ENCODE data around the gene B3GAT3. TPM values are rescaled to one million over a fixed set of nuclear protein-coding genes. Genes with fewer than 3 reads are reported as not detected.

The B3GAT3 gene
- total and polyA plus RNA-seq, 2 of the 8 experiments (the other 6 are each of a cell fraction or from before 2014, with no cell fraction given), result 28.0 to 39.0 TPM

GRCh38 chr11:62614275-62614674 is 7.5 kb downstream of the B3GAT3 start:
- H3K27ac ChIP-seq (ENCODE audit: low read depth, low read length), result no peak overlapping the region
- DNase-seq (ENCODE audit: low read depth in 1 of 2, low spot score in 2 of 2), result no peak

More at GRCh38 chr11:62614275-62614674, 7.5 kb downstream of the B3GAT3 start:
- Histone ChIP-seq H3K18ac (ENCODE audit: extremely low read depth, low read length) (no peak overlapping the region), H4K20me1 (replicated peaks in 1 of 2; ENCODE audit: control insufficient read depth in 1 of 2, insufficient read depth in 2 of 2, low read length in 2 of 2) (no peaks in the 10 kb centered on the region), H2AFZ (ENCODE audit: low read length) (no peak overlapping the region), H3K27me3 (replicated peaks in 1 of 4; ENCODE audit: control insufficient read depth in 3 of 4, extremely low read depth in 1 of 4, insufficient read depth in 3 of 4, low read length in 3 of 4) (peaks cover 0 to 3% (median 2%) of the 10 kb centered on the region in 4 experiments; a peak in 1 of 7 replicates), H3K4me2 (ENCODE audit: insufficient read depth in 1 of 2, low read depth in 2 of 2, low read length in 2 of 2) (no peak overlapping the region), H3K9me3 (ENCODE audit: insufficient read depth in 2 of 2, low read depth in 1 of 2, low read length in 1 of 2) (no peaks in the 10 kb centered on the region), H4K8ac (ENCODE audit: extremely low read depth, insufficient read depth, low read length) (peak overlapping the region; percentile 71), H3K56ac (replicated peaks; ENCODE audit: insufficient read length, low read depth, low read length) (no peak overlapping the region), H3K4ac (replicated peaks; ENCODE audit: insufficient read length, low read depth, low read length) (no peak overlapping the region), H4K5ac (ENCODE audit: insufficient read length, low read depth, low read length) (no peak overlapping the region), H2BK20ac (ENCODE audit: low read length) (no peak overlapping the region), H2BK15ac (ENCODE audit: low read length) (no peak overlapping the region), H3K23me2 (ENCODE audit: low read depth, low read length) (peaks cover 9% of the 10 kb centered on the region; the same call in 1 of the 2 replicates), H2BK120ac (replicated peaks; ENCODE audit: low read depth, low read length) (no peak overlapping the region), H3K23ac (ENCODE audit: insufficient read length) (no peak overlapping the region), H3K14ac (ENCODE audit: insufficient read length) (no peak overlapping the region), H3K79me1 (ENCODE audit: low read depth, low read length) (no peaks in the 10 kb centered on the region), H3K36me3 (ENCODE audit: control insufficient read depth in 2 of 4, insufficient read depth in 4 of 4, low read length in 3 of 4) (no peaks in the 10 kb centered on the region; a peak in 1 of 8 replicates), H3K79me2 (ENCODE audit: control insufficient read depth in 1 of 2, insufficient read depth in 2 of 2, low read length in 2 of 2) (no peaks in the 10 kb centered on the region), H3K9ac (replicated peaks in 1 of 4; ENCODE audit: extremely low read depth in 1 of 4, low read depth in 3 of 4, low read length in 3 of 4) (no peak overlapping the region), H2AK5ac (ENCODE audit: low read depth, low read length) (no peak overlapping the region), H2BK5ac (ENCODE audit: low read depth, low read length) (no peak overlapping the region), H3K4me1 (replicated peaks in 1 of 4; ENCODE audit: control insufficient read depth in 3 of 4, insufficient read depth in 4 of 4, low read length in 3 of 4) (peaks cover 0 to 19% (median 12%) of the 10 kb centered on the region in 4 experiments; a peak in 6 of 7 replicates), H2BK12ac (ENCODE audit: low read depth, low read length) (no peak overlapping the region), H4K91ac (replicated peaks; ENCODE audit: insufficient read length, low read length) (no peak overlapping the region), H3K4me3 (ENCODE audit: extremely low read depth in 1 of 4, insufficient read depth in 2 of 4, low read depth in 3 of 4, low read length in 4 of 4) (no peak overlapping the region)
- ChIA-PET POLR2A (ENCODE audit: partially characterized antibody) (interaction anchor here (1.4 to 15.8 kb wide), 3 partner anchors 12 to 51 kb away, joined by 3 to 235 read pairs (median 36); partner anchors contain the start of genes C11orf98, CSKMT, MTA2 and TUT1), CTCF (ENCODE audit: partially characterized antibody) (interaction anchor here (1.8 kb wide), 1 partner anchor 21 kb away, joined by 10 read pairs; no protein-coding TSS in a partner anchor)
- WGBS, 2 experiments (ENCODE audit: extremely low coverage in 1 of 2, insufficient coverage in 1 of 2, insufficient read length in 1 of 2, insufficient replicate concordance in 2 of 2, low coverage in 1 of 2, low lambda C conversion rate in 2 of 2, missing lambda C conversion rate in 1 of 2), result 78% methylated on average over 8 of the region's 8 CpGs; no CpG with 5 or more reads in 1 of the 2 experiments
- no peak for FAIRE-seq
- no peak for TF ChIP-seq CHD1 (IDR thresholded peaks at IDR 0.05; ENCODE audit: low read depth, low read length)
- TF ChIP-seq BACH1 (IDR thresholded peaks at IDR 0.05; ENCODE audit: low read length), result no peak
- no peak for TF ChIP-seq GABPA (IDR thresholded peaks at IDR 0.05; ENCODE audit: borderline replicate concordance, insufficient read depth, low read length)
- TF ChIP-seq, protein P1, sequence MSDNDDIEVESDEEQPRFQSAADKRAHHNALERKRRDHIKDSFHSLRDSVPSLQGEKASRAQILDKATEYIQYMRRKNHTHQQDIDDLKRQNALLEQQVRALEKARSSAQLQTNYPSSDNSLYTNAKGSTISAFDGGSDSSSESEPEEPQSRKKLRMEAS (IDR thresholded peaks at IDR 0.05), result no peak
- TF ChIP-seq SP2 (IDR thresholded peaks at IDR 0.05; ENCODE audit: low read length), result no peak

All from H1 (cell line).